Measurements from ENCODE around the gene DIAPH3.

- no peak for TF ChIP-seq CTCF (IDR thresholded peaks at IDR 0.05)
- no peak for TF ChIP-seq EZH2 (IDR thresholded peaks at IDR 0.05; ENCODE audit: borderline replicate concordance, insufficient read depth, low read depth, low read length, poor library complexity, severe bottlenecking)
Measured at GRCh38 chr13:59806801-59807200, 356.9 kb downstream of the DIAPH3 start.
